Stomach smooth muscle (tissue), 2 donors: ENCODE results near the gene OR5B2.
"Not testable (repeated sequence)": the region's sequence is repeated elsewhere in the genome, so short reads cannot be mapped to it uniquely, and the experiment has no call there.

ENCODE experiments used
- H3K27ac ChIP-seq: one replicate; pipeline ENCODE4 v1.7.0; 2013; ENCODE audit warnings: mild to moderate bottlenecking, low read length, inconsistent platforms
- H3K27me3 ChIP-seq, 2 donors: one replicate each; pipeline ENCODE4 v1.7.0; 2013; ENCODE audit warnings: low read length in 2 of 2; ENCODE audit not compliant: insufficient read depth in 2 of 2, control insufficient read depth in 1 of 2
- H3K36me3 ChIP-seq, 2 donors: one replicate each; pipeline ENCODE4 v1.7.0; 2013; ENCODE audit warnings: low read length in 2 of 2; ENCODE audit not compliant: control insufficient read depth in 2 of 2, insufficient read depth in 2 of 2
- H3K4me1 ChIP-seq: one replicate; pipeline ENCODE4 v1.7.0; 2013; ENCODE audit warnings: low read length; ENCODE audit not compliant: control insufficient read depth, insufficient read depth
- H3K4me3 ChIP-seq, 2 donors: one replicate each; pipeline ENCODE4 v1.7.0; 2013; ENCODE audit warnings: low read length in 2 of 2
- H3K9ac ChIP-seq, 2 donors: one replicate each; pipeline ENCODE4 v1.7.0; 2013; ENCODE audit warnings: low read length in 2 of 2, mild to moderate bottlenecking in 1 of 2
- H3K9me3 ChIP-seq, 2 donors: one replicate each; pipeline ENCODE4 v1.7.0; 2013; ENCODE audit warnings: low read length in 2 of 2; ENCODE audit not compliant: control insufficient read depth in 2 of 2
- donor health status: healthy.
- donor health status: Pancreatic carcinoma.

OR5B2 gene

DNA sequence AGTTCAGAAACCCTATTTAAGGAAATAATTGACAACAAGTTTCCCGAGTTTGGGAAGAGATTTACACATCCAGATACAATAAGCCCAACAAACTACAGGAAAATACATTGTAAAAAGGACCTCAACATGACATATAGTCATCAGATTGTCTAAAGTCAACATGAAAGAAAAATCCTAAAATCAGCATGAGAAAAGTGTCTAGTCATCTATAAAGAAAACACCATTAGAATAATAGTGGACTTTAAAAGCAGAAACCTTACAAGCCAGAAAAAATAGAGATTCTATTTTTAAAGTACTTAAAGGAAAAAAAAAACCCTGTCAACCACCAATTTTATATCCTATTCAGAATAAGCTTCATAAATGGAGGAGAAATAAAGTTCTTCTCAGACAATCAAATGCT, 1.4 kb upstream of the OR5B2 start:
- Histone ChIP-seq H3K27ac (no peak overlapping the region), H3K9ac (no peak overlapping the region), H3K9me3 (no peaks in the 10 kb centered on the region), H3K4me1 (no peaks in the 10 kb centered on the region), H3K4me3 (no peak overlapping the region), H3K27me3 (no peaks in the 10 kb centered on the region), H3K36me3 (no peaks in the 10 kb centered on the region)

DNA sequence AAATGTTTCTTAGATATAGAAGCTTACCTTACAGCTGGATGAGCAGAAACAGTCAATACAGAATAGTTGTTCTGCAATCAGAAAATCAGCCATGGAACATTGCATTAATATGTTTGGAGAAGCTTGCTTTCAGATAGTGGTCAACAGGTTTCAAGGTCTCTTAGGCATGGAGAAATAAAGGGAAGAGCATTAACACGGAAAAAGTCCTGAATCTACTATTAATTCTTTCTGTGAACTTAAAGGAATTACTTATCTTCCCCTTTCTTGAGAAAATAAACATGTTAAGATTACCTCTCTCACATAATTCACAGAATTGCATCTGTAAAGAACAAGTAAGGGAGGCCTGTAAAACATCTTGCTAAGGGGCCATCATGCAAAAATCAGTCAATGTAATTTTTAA, 21.1 kb downstream of the OR5B2 start, which contains the start of gene OR5B3:
Gene OR5B3, minus strand, starts transcription at position 101 of the 400 bp plus-strand sequence. CDS start 3,465 bp downstream, outside the sequence.
- Histone ChIP-seq H3K36me3 (no peaks in the 10 kb centered on the region), H3K4me3 (no peak within 1 kb of the TSS)

DNA sequence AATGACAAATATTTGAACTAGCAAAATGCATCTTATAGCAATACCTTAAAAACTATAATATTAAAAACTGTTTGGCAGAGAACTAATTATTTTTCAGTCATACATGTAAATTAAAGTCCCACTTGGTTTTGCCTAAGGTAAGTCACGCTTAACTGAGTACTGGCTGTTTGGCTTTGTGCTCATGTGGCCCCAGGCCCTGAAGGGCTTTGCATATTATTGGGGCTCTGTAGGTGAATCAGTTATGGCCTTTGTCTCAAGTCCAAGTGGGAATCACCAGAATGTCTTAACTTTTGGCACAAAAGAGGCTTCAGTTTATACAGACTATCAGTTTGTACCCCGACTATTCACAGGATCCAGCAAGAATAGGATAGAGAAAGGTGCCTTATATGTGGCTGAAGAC, 28.3 kb downstream of the OR5B2 start:
- not testable (repeated sequence) for H3K36me3 ChIP-seq, H3K4me3 ChIP-seq, H3K27ac ChIP-seq, H3K4me1 ChIP-seq, H3K27me3 ChIP-seq, H3K9ac ChIP-seq, H3K9me3 ChIP-seq

More for the DNA sequence above, 21.1 kb downstream of the OR5B2 start, which contains the start of gene OR5B3:
- Histone ChIP-seq H3K27me3 (no peaks in the 10 kb centered on the region), H3K9ac (no peak within 1 kb of the TSS), H3K27ac (no peak within 1 kb of the TSS), H3K9me3 (peaks cover 0 to 6% of the 10 kb centered on the region in 2 donors), H3K4me1 (no peaks in the 10 kb centered on the region)

DNA sequence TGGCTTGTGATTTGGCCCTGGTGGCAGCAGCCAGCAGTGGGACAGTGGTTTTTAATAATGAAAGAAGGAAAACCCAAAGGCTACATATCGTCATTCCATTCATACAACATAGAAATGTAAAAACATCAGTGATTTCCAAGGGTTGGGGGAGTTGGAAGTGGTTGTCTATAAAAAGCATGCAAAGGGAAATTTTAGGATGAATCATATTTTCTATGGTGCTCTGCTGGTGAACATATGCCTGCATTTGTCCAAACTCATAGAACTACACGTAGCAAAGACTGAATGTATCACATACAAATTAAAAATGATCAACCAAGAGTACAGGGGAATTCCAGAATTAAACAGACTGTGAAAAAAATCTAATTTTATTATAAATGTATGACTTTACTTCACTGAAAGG, 32.3 kb downstream of the OR5B2 start:
- H3K9ac ChIP-seq, result no peak overlapping the region
- peaks cover 0 to 6% of the 10 kb centered on the region in 2 donors for H3K9me3 ChIP-seq
- H3K36me3 ChIP-seq, result no peaks in the 10 kb centered on the region
- no peak overlapping the region for H3K27ac ChIP-seq
- no peaks in the 10 kb centered on the region for H3K4me1 ChIP-seq
- no peak overlapping the region for H3K4me3 ChIP-seq
- H3K27me3 ChIP-seq, result no peaks in the 10 kb centered on the region

DNA sequence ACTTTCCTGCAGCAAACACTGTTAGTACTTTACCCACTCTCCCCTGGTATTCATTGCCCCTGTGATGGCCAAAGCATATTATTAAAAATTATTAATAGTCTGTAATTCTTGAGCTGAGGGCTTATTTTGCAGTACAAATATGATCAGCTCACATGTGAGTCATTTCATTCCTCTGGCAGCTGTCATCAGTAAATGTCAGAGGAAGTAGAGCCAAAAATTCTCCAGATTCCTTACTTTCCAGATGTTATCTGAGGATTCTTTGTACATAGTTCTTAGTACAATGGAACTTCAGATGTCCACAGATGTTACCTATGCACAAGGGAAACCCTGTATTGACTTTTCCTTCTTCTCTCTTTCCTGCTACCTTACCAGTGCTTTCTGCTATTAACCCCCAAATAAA, 33.7 kb downstream of the OR5B2 start:
- H3K27me3 ChIP-seq, result no peaks in the 10 kb centered on the region
- peaks cover 0 to 6% of the 10 kb centered on the region in 2 donors for H3K9me3 ChIP-seq
- no peaks in the 10 kb centered on the region for H3K36me3 ChIP-seq
- H3K4me1 ChIP-seq, result no peaks in the 10 kb centered on the region
- no peak overlapping the region for H3K9ac ChIP-seq
- H3K27ac ChIP-seq, result no peak overlapping the region
- H3K4me3 ChIP-seq, result no peak overlapping the region

DNA sequence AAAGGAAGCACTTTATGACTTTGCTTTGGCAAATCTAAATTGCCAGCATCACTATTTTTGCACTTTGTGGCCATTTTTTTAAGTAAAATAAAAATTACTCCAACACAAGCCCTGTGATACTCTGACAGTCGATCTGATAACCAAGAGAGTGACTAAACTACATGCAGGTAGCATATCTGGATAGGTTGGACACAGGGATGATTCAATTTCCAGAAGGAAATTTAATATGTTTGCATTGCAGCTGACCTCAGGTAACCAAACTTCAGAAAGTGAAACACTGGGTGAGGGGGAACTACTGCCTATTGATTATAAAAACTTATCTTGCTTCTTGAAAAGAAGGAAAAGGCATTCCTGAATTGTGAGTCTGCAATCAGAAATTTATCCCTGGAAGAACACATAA, 35.2 kb downstream of the OR5B2 start:
- Histone ChIP-seq H3K27ac (no peak overlapping the region), H3K9ac (no peak overlapping the region), H3K36me3 (no peaks in the 10 kb centered on the region), H3K9me3 (peaks cover 0 to 6% of the 10 kb centered on the region in 2 donors), H3K4me1 (no peaks in the 10 kb centered on the region), H3K4me3 (no peak overlapping the region), H3K27me3 (no peaks in the 10 kb centered on the region)

DNA sequence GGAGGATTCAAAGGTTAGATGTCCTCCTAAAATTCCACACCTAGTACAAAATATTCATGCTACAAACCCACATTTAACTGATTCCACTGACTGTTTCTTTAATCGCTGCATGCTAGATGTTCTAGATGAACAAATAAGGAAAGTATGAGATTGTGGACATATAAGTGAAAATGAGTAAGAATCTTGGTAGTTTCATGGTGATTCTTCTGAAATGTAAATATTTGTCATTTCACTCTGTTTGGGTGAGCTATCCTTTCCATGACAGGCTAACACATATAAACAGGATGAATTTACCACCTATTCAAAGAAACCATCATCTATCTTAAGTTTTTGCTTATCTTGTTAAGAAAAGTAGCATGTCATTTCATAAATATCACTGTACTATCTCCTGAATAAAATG, 36.0 kb downstream of the OR5B2 start:
- no peak overlapping the region for H3K27ac ChIP-seq

DNA sequence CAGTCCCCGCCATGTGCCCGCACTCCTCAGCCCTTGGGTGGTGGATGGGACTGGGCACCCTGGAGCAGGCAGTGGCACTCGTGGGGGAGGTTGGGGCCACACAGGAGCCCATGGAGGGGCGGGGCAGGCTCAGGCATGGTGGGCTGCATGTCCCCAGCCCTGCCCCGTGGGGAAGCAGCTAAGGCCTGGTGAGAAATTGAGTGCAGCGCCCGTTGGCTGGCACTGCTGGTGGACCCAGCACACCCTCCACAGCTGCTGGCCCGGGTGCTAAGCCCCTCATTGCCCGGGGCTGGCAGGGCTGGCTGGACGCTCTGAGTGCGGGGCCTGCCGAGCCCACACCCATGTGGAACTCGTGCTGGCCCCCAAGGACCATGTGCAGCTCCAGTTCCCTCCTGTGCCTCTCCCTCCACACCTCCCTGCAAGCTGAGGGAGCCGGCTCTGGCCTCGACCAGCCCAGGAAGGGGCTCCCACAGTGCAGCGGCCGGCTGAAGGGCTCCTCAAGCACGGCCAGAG, 37.3 kb downstream of the OR5B2 start:
- no peaks in the 10 kb centered on the region for H3K4me1 ChIP-seq
- H3K27ac ChIP-seq, result no peak overlapping the region
- H3K27me3 ChIP-seq, result no peaks in the 10 kb centered on the region
- no peak overlapping the region for H3K9ac ChIP-seq
- H3K4me3 ChIP-seq, result no peak overlapping the region
- peaks cover 0 to 6% of the 10 kb centered on the region in 2 donors for H3K9me3 ChIP-seq
- no peaks in the 10 kb centered on the region for H3K36me3 ChIP-seq

More for the DNA sequence above, 36.0 kb downstream of the OR5B2 start:
- Histone ChIP-seq H3K4me1 (no peaks in the 10 kb centered on the region), H3K27me3 (no peaks in the 10 kb centered on the region), H3K4me3 (no peak overlapping the region), H3K9me3 (peaks cover 0 to 6% of the 10 kb centered on the region in 2 donors), H3K36me3 (no peaks in the 10 kb centered on the region), H3K9ac (no peak overlapping the region)
